ENCODE results near the gene MXD3. TPM values are rescaled to one million over a fixed set of nuclear protein-coding genes. Genes with fewer than 3 reads are reported as not detected.

The MXD3 gene
- total RNA-seq, 1 donor from 2014 or later = 8.4 TPM

DNA sequence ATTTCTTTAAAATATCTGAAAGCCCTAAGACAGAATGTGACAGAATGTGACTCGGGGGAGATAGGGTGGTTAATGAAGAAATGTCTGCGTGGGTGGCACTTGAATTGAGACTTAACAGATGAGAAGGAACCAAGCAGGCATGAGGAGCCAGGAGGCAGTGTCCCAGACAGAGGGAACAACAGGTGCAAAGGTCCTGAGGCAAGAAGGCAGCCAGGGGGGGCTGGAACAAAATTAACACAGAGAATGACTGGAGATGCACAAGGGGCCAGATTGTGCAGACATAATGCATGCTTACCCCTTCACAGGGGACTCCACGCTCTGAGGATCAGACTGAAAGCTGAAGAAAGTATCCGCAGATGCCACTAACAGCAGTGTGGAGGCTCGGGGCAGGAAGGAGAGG, 38.1 kb upstream of the MXD3 start:
- Mint-ChIP-seq H3K27me3 (ENCODE audit: low read depth) (no peaks in the 10 kb centered on the region), H3K4me1 (ENCODE audit: low read depth) (peaks cover 41% of the 10 kb centered on the region), H3K27ac (ENCODE audit: unreplicated experiment) (no peak overlapping the region), H3K36me3 (ENCODE audit: low read depth) (no peaks in the 10 kb centered on the region), H3K9me3 (ENCODE audit: low read depth) (no peaks in the 10 kb centered on the region), H3K4me3 (ENCODE audit: unreplicated experiment) (peak overlapping the region; percentile 95)
- no peak for DNase-seq (ENCODE audit: low spot score)
- TF ChIP-seq, protein P1, sequence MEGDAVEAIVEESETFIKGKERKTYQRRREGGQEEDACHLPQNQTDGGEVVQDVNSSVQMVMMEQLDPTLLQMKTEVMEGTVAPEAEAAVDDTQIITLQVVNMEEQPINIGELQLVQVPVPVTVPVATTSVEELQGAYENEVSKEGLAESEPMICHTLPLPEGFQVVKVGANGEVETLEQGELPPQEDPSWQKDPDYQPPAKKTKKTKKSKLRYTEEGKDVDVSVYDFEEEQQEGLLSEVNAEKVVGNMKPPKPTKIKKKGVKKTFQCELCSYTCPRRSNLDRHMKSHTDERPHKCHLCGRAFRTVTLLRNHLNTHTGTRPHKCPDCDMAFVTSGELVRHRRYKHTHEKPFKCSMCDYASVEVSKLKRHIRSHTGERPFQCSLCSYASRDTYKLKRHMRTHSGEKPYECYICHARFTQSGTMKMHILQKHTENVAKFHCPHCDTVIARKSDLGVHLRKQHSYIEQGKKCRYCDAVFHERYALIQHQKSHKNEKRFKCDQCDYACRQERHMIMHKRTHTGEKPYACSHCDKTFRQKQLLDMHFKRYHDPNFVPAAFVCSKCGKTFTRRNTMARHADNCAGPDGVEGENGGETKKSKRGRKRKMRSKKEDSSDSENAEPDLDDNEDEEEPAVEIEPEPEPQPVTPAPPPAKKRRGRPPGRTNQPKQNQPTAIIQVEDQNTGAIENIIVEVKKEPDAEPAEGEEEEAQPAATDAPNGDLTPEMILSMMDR (IDR thresholded peaks at IDR 0.05) = no peak

DNA sequence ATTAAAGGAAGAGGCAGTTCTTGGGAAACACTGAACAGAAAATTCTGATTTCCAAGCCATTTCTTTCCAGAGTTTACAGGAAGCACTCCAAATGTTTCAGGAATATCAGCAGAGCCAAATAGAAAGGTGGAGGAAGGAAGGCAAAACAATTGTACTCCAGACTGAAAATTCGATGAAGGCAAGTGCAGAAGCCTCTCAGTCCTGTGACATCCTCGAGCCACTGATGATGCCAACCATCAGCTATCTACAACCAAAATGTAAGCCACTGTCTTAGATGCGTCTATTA, 37.6 kb upstream of the MXD3 start:
- H3K9me3 Mint-ChIP-seq (ENCODE audit: low read depth) = no peaks in the 10 kb centered on the region
- H3K36me3 Mint-ChIP-seq (ENCODE audit: low read depth) = no peaks in the 10 kb centered on the region
- H3K4me1 Mint-ChIP-seq (ENCODE audit: low read depth) = peaks cover 41% of the 10 kb centered on the region
- no peak for DNase-seq (ENCODE audit: low spot score)
- H3K4me3 Mint-ChIP-seq (ENCODE audit: unreplicated experiment) = peak overlapping the region; percentile 95
- no peaks in the 10 kb centered on the region for H3K27me3 Mint-ChIP-seq (ENCODE audit: low read depth)
- H3K27ac Mint-ChIP-seq (ENCODE audit: unreplicated experiment) = peak overlapping the region; percentile 55
- TF ChIP-seq, protein P1 (IDR thresholded peaks at IDR 0.05) = no peak

DNA sequence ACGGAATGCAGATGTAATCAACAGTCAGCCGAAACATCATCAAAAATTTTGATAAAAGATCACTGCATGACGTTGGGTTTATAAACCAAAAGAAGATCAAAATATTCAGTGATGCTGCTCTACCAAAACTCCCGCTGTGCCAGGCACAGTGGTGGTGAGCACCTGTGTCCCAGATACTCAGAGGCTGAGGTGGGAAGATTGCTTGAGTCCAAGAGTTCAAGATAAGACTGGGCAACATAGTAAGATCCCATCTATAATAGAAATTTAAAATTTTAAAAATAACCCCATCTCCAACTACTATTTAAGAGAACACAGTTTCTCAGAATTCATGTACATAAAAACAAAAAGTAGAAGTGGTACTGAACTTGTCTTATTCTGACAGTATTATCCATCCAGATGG, 36.0 kb upstream of the MXD3 start:
- Mint-ChIP-seq H3K27ac (ENCODE audit: unreplicated experiment) (no peak overlapping the region), H3K4me1 (ENCODE audit: low read depth) (peaks cover 41% of the 10 kb centered on the region), H3K27me3 (ENCODE audit: low read depth) (no peaks in the 10 kb centered on the region), H3K4me3 (ENCODE audit: unreplicated experiment) (no peak overlapping the region), H3K9me3 (ENCODE audit: low read depth) (no peaks in the 10 kb centered on the region), H3K36me3 (ENCODE audit: low read depth) (peaks cover 2% of the 10 kb centered on the region)
- TF ChIP-seq, protein P1 (IDR thresholded peaks at IDR 0.05) = no peak
- no peak for DNase-seq (ENCODE audit: low spot score)

DNA sequence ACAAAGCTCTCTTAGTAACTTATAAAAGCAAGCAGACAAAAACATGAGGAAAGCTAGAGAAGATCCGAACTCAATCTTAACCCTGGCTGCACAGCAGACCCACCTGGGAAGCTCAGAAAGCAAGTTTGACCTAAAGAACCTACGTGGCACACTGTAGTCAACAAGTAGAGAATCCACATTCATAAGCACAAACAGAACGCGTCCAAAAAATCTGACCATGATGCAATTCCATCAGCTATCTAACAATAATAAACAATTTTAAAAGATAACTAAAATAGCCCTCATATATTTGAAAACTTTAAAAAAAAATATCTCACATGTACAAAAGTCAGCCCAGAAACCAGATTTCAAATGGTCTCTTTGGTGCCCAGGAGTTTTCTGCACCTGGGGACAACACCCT, 35.1 kb upstream of the MXD3 start:
- DNase-seq (ENCODE audit: low spot score) = no peak
- Mint-ChIP-seq H3K27ac (ENCODE audit: unreplicated experiment) (no peak overlapping the region), H3K36me3 (ENCODE audit: low read depth) (peaks cover 2% of the 10 kb centered on the region), H3K4me3 (ENCODE audit: unreplicated experiment) (no peak overlapping the region), H3K4me1 (ENCODE audit: low read depth) (peaks cover 35% of the 10 kb centered on the region), H3K9me3 (ENCODE audit: low read depth) (no peaks in the 10 kb centered on the region), H3K27me3 (ENCODE audit: low read depth) (no peaks in the 10 kb centered on the region)
- TF ChIP-seq, protein P1 (IDR thresholded peaks at IDR 0.05) = no peak

DNA sequence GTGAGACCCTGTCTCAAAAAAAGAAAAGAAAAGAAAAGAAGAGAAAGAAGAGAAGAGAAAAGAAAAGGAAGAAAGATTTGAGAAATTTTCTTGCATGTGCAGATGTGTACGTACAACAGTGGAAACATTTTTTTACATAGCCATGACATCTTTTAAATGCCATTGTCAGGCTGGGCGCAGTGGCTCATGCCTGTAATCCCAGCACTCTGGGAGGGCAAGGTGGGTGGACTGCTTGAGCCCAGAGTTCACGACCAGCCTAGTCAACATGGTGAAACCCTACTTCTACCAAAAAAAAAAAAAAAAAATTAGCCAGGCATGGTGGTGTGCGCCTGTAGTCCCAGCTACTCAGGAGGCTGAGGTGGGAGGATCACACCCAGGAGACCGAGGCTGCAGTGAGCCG, 33.2 kb upstream of the MXD3 start:
- TF ChIP-seq, protein P1 (IDR thresholded peaks at IDR 0.05) = no peak
- peaks cover 22% of the 10 kb centered on the region for H3K4me1 Mint-ChIP-seq (ENCODE audit: low read depth)
- peaks cover 10% of the 10 kb centered on the region for H3K36me3 Mint-ChIP-seq (ENCODE audit: low read depth)
- no peak overlapping the region for H3K4me3 Mint-ChIP-seq (ENCODE audit: unreplicated experiment)
- no peaks in the 10 kb centered on the region for H3K9me3 Mint-ChIP-seq (ENCODE audit: low read depth)
- no peak for DNase-seq (ENCODE audit: low spot score)
- H3K27ac Mint-ChIP-seq (ENCODE audit: unreplicated experiment) = no peak overlapping the region
- no peaks in the 10 kb centered on the region for H3K27me3 Mint-ChIP-seq (ENCODE audit: low read depth)
